Measurements from ENCODE around the gene FBXO22. TPM values are rescaled to one million over a fixed set of nuclear protein-coding genes. Genes with fewer than 3 reads are reported as not detected.
"Not testable (repeated sequence)": the region's sequence is repeated elsewhere in the genome, so short reads cannot be mapped to it uniquely, and the experiment has no call there.

FBXO22 gene
- total and polyA plus RNA-seq, 2 experiments from 2014 or later: 37.8 to 49.8 TPM

GRCh38 chr15:75864213-75865059 is 39.2 kb upstream of the FBXO22 start:
- in situ Hi-C loops (cut with MboI): no loop called here
- no peak overlapping the region for H2AFZ ChIP-seq
- no peak overlapping the region for H3K27ac ChIP-seq
- TF ChIP-seq EZH2phosphoT487 (IDR thresholded peaks at IDR 0.05; ENCODE audit: insufficient read depth, low read depth): no peak
- TF ChIP-seq EZH2 (IDR thresholded peaks at IDR 0.05; ENCODE audit: insufficient read depth, poor library complexity, severe bottlenecking): no peak
- no peaks in the 10 kb centered on the region for H3K9me2 ChIP-seq (ENCODE audit: insufficient read depth)
- 82 to 85% methylated on average over 5 of the region's 5 CpGs for WGBS, 2 experiments (ENCODE audit: low coverage in 1 of 2, low lambda C conversion rate in 2 of 2, missing lambda C conversion rate in 2 of 2)
- no peaks in the 10 kb centered on the region for H3K27me3 ChIP-seq (replicated peaks; ENCODE audit: insufficient read depth)
- no peaks in the 10 kb centered on the region for H3K4me1 ChIP-seq (ENCODE audit: insufficient read depth)
- no peaks in the 10 kb centered on the region for H3F3A ChIP-seq (ENCODE audit: insufficient read depth)
- H3K36me3 ChIP-seq (ENCODE audit: low read depth): peaks cover 6% of the 10 kb centered on the region; the same call in 1 of the 2 replicates
- H3K9me3 ChIP-seq (ENCODE audit: low read depth): no peaks in the 10 kb centered on the region
- H3K4me3 ChIP-seq: no peak overlapping the region
- H3K4me2 ChIP-seq (ENCODE audit: unreplicated experiment): no peak overlapping the region
- no peak for DNase-seq
- peaks cover 98% of the 10 kb centered on the region for H3K79me2 ChIP-seq (ENCODE audit: insufficient read depth)
- no peaks in the 10 kb centered on the region for H4K20me1 ChIP-seq (ENCODE audit: insufficient read depth)
- no peak overlapping the region for H3K9ac ChIP-seq

DNA sequence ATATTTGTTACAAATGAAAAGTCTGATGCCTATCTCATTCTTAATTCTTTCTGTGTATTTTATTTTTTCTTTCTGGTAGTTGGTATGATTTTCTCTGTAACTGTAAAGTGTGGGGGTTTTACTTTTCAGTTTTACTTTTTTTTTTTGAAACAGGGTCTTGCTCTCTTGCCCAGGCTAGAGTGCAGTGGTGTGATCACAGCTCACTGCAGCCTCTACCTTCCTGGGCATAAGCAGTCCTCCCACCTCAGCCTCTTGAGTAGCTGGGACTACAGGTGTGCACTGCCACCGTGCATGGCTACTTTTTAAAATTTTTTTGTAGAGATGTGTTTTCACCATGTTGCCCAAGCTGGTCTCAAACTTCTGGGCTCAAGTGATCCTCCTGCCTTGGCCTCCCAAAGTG is 37.6 kb upstream of the FBXO22 start:
- H3F3A ChIP-seq (ENCODE audit: insufficient read depth); H3K9ac ChIP-seq; DNase-seq; H4K20me1 ChIP-seq (ENCODE audit: insufficient read depth); H3K27me3 ChIP-seq (replicated peaks; ENCODE audit: insufficient read depth); H3K4me3 ChIP-seq; H3K4me1 ChIP-seq (ENCODE audit: insufficient read depth); H3K9me3 ChIP-seq (ENCODE audit: low read depth); H3K9me2 ChIP-seq (ENCODE audit: insufficient read depth); H3K27ac ChIP-seq; H2AFZ ChIP-seq; H3K4me2 ChIP-seq (ENCODE audit: unreplicated experiment); in situ Hi-C loops (cut with MboI): not testable (repeated sequence)
- WGBS, 2 experiments (ENCODE audit: low coverage in 1 of 2, low lambda C conversion rate in 2 of 2, missing lambda C conversion rate in 2 of 2): 100% methylated on average over 1 of the region's 1 CpG
- Histone ChIP-seq H3K36me3 (ENCODE audit: low read depth) (peaks cover 16% of the 10 kb centered on the region; the same call in 1 of the 2 replicates), H3K79me2 (ENCODE audit: insufficient read depth) (peaks cover 95% of the 10 kb centered on the region)

GRCh38 chr15:75866916-75867315 is 36.8 kb upstream of the FBXO22 start:
- Histone ChIP-seq H3K36me3 (ENCODE audit: low read depth) (peaks cover 16% of the 10 kb centered on the region; the same call in 1 of the 2 replicates), H4K20me1 (ENCODE audit: insufficient read depth) (no peaks in the 10 kb centered on the region), H3K4me2 (ENCODE audit: unreplicated experiment) (no peak overlapping the region), H3K27ac (no peak overlapping the region), H3K9ac (no peak overlapping the region), H3K4me1 (ENCODE audit: insufficient read depth) (no peaks in the 10 kb centered on the region), H3K27me3 (replicated peaks; ENCODE audit: insufficient read depth) (no peaks in the 10 kb centered on the region), H3K79me2 (ENCODE audit: insufficient read depth) (peaks cover 86% of the 10 kb centered on the region), H2AFZ (no peak overlapping the region), H3K4me3 (no peak overlapping the region), H3K9me3 (ENCODE audit: low read depth) (no peaks in the 10 kb centered on the region), H3K9me2 (ENCODE audit: insufficient read depth) (no peaks in the 10 kb centered on the region), H3F3A (ENCODE audit: insufficient read depth) (no peaks in the 10 kb centered on the region)
- in situ Hi-C loops (cut with MboI): no loop called here
- TF ChIP-seq EZH2phosphoT487 (IDR thresholded peaks at IDR 0.05; ENCODE audit: insufficient read depth, low read depth): no peak
- TF ChIP-seq EZH2 (IDR thresholded peaks at IDR 0.05; ENCODE audit: insufficient read depth, poor library complexity, severe bottlenecking): no peak
- no peak for DNase-seq

DNA sequence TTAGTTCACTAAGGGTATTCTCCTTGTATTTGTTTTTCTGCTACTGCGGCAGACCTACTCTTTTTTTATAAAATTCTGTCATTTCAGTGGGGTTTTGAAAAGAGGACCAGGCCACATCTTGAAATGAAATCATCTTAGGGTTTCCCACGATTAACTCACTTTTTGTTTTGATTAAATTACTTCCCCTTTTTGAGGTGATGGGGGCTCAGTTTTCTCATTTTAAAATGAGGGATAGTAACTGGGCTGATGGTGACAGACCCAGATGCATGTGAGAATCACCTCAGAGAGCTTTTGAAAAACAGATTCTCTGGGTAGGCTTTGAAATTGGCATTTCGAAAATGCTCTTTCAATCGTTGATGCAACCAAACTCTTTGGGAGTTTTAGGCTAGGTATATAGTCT is 36.2 kb upstream of the FBXO22 start:
- Histone ChIP-seq H3K9me3 (ENCODE audit: low read depth) (no peaks in the 10 kb centered on the region), H3K27ac (no peak overlapping the region), H3K27me3 (replicated peaks; ENCODE audit: insufficient read depth) (no peaks in the 10 kb centered on the region), H2AFZ (no peak overlapping the region), H3K4me1 (ENCODE audit: insufficient read depth) (no peaks in the 10 kb centered on the region), H3K9me2 (ENCODE audit: insufficient read depth) (no peaks in the 10 kb centered on the region), H3K4me2 (ENCODE audit: unreplicated experiment) (no peak overlapping the region), H3K4me3 (no peak overlapping the region), H3K9ac (no peak overlapping the region), H3K36me3 (ENCODE audit: low read depth) (peaks cover 16% of the 10 kb centered on the region; the same call in 1 of the 2 replicates), H3K79me2 (ENCODE audit: insufficient read depth) (peaks cover 81% of the 10 kb centered on the region), H4K20me1 (ENCODE audit: insufficient read depth) (no peaks in the 10 kb centered on the region), H3F3A (ENCODE audit: insufficient read depth) (no peaks in the 10 kb centered on the region)
- 81 to 87% methylated on average over 4 of the region's 4 CpGs for WGBS, 2 experiments (ENCODE audit: low coverage in 1 of 2, low lambda C conversion rate in 2 of 2, missing lambda C conversion rate in 2 of 2)
- no peak for DNase-seq
- in situ Hi-C loops (cut with MboI): no loop called here
- TF ChIP-seq EZH2phosphoT487 (IDR thresholded peaks at IDR 0.05; ENCODE audit: insufficient read depth, low read depth) (no peak), EZH2 (IDR thresholded peaks at IDR 0.05; ENCODE audit: insufficient read depth, poor library complexity, severe bottlenecking) (no peak)
